GM12878 (cell line): ENCODE measurements around the gene SLC6A15. TPM values are rescaled to one million over a fixed set of nuclear protein-coding genes. Genes with fewer than 3 reads are reported as not detected.

Source experiments
- ATAC-seq: fragments of 200-7000 bp; cut with Tn5 transposase; 3 replicates; pipeline ENCODE4 v1.9.1; 2020; ENCODE audit warnings: mild to moderate bottlenecking, moderate library complexity
- BruUV-seq: library from RNA; stranded (reverse); fragments of 400-500 nt; replicated peaks from 2 replicates; lab custom pipeline; 2021; lab: Mats Ljungman, UMichigan
- CTCF ChIA-PET: fragments of 300-600 bp; sonication (Branson Sonifier 250); formaldehyde crosslinking; extraction: SDS; loops from one replicate; lab custom pipeline; 2021; ENCODE audit warnings: inconsistent platforms; lab: Yijun Ruan, JAX
- POLR2A ChIA-PET: fragments of 350-600 bp; formaldehyde crosslinking; extraction: SDS; loops from one replicate; lab custom pipeline; 2021; ENCODE audit warnings: inconsistent platforms; lab: Charles Lee
- RAD21 ChIA-PET: fragments of 300-600 bp; sonication (Branson Sonifier 250); formaldehyde crosslinking; loops from one replicate; lab custom pipeline; 2023; ENCODE audit warnings: antibody characterized with exemption; ENCODE audit not compliant: unreplicated experiment; lab: Charles Lee
- SMC1A ChIA-PET: fragments of 300-600 bp; sonication (Branson Sonifier 250); formaldehyde crosslinking; loops from one replicate; lab custom pipeline; 2023; ENCODE audit not compliant: unreplicated experiment, uncharacterized antibody; lab: Charles Lee
- DNase-seq: peaks from one replicate; pipeline ENCODE4 v3.0.0-alpha.2; 2011; ENCODE audit warnings: low read depth, low spot score
- FAIRE-seq: peaks from 3 replicates; lab custom pipeline; 2011; peaks lifted over from hg19 to GRCh38; lab: Jason Lieb, UNC
- H2AFZ ChIP-seq: 2 replicates; pipeline ENCODE4 v1.6.0; 2011; ENCODE audit warnings: low read depth, low read length, control low read depth; ENCODE audit not compliant: control insufficient read depth
- H3K27ac ChIP-seq: 2 replicates; pipeline ENCODE4 v1.5.1; 2011; ENCODE audit warnings: control low read depth; ENCODE audit not compliant: control insufficient read depth, insufficient read depth
- H3K27me3 ChIP-seq, 2 experiments: replicated peaks in 1 of 2; 2 replicates each; pipeline versions ENCODE4 v1.6.0 to v1.6.1; 2011; ENCODE audit warnings: low read length in 1 of 2; ENCODE audit not compliant: control insufficient read depth in 2 of 2, insufficient read depth in 2 of 2
- H3K36me3 ChIP-seq, 2 experiments: 2 replicates each; pipeline ENCODE4 v1.5.1; 2011; ENCODE audit warnings: low read length in 1 of 2; ENCODE audit not compliant: control insufficient read depth in 2 of 2, insufficient read depth in 2 of 2
- H3K4me1 ChIP-seq: 2 replicates; pipeline ENCODE4 v1.6.1; 2011; ENCODE audit warnings: mild to moderate bottlenecking, low read length, moderate library complexity, mixed read lengths; ENCODE audit not compliant: control insufficient read depth, insufficient read depth
- H3K4me2 ChIP-seq: 2 replicates; pipeline ENCODE4 v1.6.0; 2011; ENCODE audit warnings: control low read depth; ENCODE audit not compliant: control insufficient read depth, insufficient read depth
- H3K4me3 ChIP-seq: fragments of 200-600 bp; sonication (generic); 2 replicates; pipeline ENCODE4 v1.5.1; 2016
- H3K79me2 ChIP-seq: 2 replicates; pipeline ENCODE4 v1.6.0; 2011; ENCODE audit warnings: low read length; ENCODE audit not compliant: control insufficient read depth, insufficient read depth
- H3K9ac ChIP-seq: 2 replicates; pipeline ENCODE4 v1.8.0; 2011; ENCODE audit warnings: low read length, control low read depth, mixed read lengths; ENCODE audit not compliant: control insufficient read depth, insufficient read depth
- H3K9me3 ChIP-seq: replicated peaks from 3 replicates; pipeline ENCODE4 v1.5.1; 2011; ENCODE audit warnings: mild to moderate bottlenecking, low read length; ENCODE audit not compliant: control insufficient read depth, insufficient read depth
- H4K20me1 ChIP-seq: 2 replicates; pipeline ENCODE4 v1.6.0; 2011; ENCODE audit not compliant: control insufficient read depth, insufficient read depth
- DPF2 ChIP-seq: fragments of 450-650 bp; IDR thresholded peaks from 2 replicates; pipeline ENCODE4 v1.6.1; 2017; ENCODE audit warnings: mild to moderate bottlenecking
- JUND ChIP-seq: IDR thresholded peaks from 2 replicates; pipeline ENCODE4 v1.6.1; 2012; ENCODE audit warnings: low read depth, mild to moderate bottlenecking, low read length, improper control_type of control experiment, moderate library complexity
- TCF7 ChIP-seq: IDR thresholded peaks from 2 replicates; pipeline ENCODE4 v1.6.1; 2014; ENCODE audit warnings: antibody characterized with exemption, borderline replicate concordance
- WRNIP1 ChIP-seq: IDR thresholded peaks from 2 replicates; pipeline ENCODE4 v1.6.1; 2011; ENCODE audit warnings: low read depth, low read length, improper control_type of control experiment, borderline replicate concordance
- WGBS: methylation state at CpG from one replicate; pipeline ENCODE4 v1.1.6; 2016; ENCODE audit warnings: low lambda C conversion rate; ENCODE audit not compliant: insufficient replicate concordance, insufficient coverage; ENCODE audit errors: missing lambda C conversion rate; 5-methylcytosine and 5-hydroxymethylcytosine counted together
- in situ Hi-C: fragments of 300-500 bp; cut with MboI; formaldehyde crosslinking; loops from 9 replicates; pipeline ENCODE4 v1.14.3; 2018; ENCODE audit warnings: mixed read lengths
- intact Hi-C: fragments of 100-400 bp; cut with micrococcal nuclease; formaldehyde crosslinking; loops from one replicate; pipeline ENCODE4 v1.14.2; 2022; ENCODE audit not compliant: unreplicated experiment
- polyA plus RNA-seq, 11 experiments: library from polyadenylated mRNA; depleted of rRNA in 4 of 11; unstranded in 6 of 11; stranded (reverse) in 5 of 11; fragments of >200 nt; fragmentation: Nextera tagmentation in 4 of 11; fragmentation: Illumina TruSeq in 1 of 11; extraction: Ambion mirVana in 4 of 11; extraction: Trizol in 1 of 11; gene quantifications; 1 replicate in 1 of 11; 2 replicates in 10 of 11; pipeline versions ENCODE4 v1.2.1 to v1.2.3, GENCODE V29; 2011 to 2016; ENCODE audit warnings: inconsistent platforms in 2 of 11, missing spikeins in 2 of 11, low read depth in 1 of 11
- total RNA-seq, 4 experiments: library from RNA; depleted of rRNA in 3 of 4; stranded (reverse); fragments of >200 nt in 3 of 4; fragmentation: Illumina TruSeq in 1 of 4; extraction: Trizol in 1 of 4; gene quantifications; 2 replicates each; pipeline versions ENCODE4 v1.2.1 to v1.2.3, GENCODE V29; 2013 to 2021
- TF ChIP-seq, protein P1 (sequence below): fragments of 450-650 bp; IDR thresholded peaks from 2 replicates; pipeline ENCODE4 v1.6.1; 2017; ENCODE audit warnings: antibody characterized with exemption, mild to moderate bottlenecking, moderate library complexity
- TF ChIP-seq, protein P2 (sequence below): fragments of 450-650 bp; IDR thresholded peaks from 2 replicates; pipeline ENCODE4 v1.6.1; 2014; ENCODE audit warnings: mild to moderate bottlenecking
- TF ChIP-seq, protein P3 (sequence below): fragments of 450-650 bp; IDR thresholded peaks from 2 replicates; pipeline ENCODE4 v1.6.1; 2017; ENCODE audit warnings: mild to moderate bottlenecking, low read depth, inconsistent platforms; ENCODE audit not compliant: poor library complexity, severe bottlenecking
- TF ChIP-seq, protein P4 (sequence below): IDR thresholded peaks from 2 replicates; pipeline ENCODE4 v1.6.1; 2011; ENCODE audit warnings: mild to moderate bottlenecking, low read depth, low read length, moderate library complexity; ENCODE audit not compliant: insufficient replicate concordance

The SLC6A15 gene
- total and polyA plus RNA-seq, 10 of the 15 experiments (the other 5 are each of a cell fraction or from before 2014, with no cell fraction given): 0.04 TPM; not detected in 9

DNA sequence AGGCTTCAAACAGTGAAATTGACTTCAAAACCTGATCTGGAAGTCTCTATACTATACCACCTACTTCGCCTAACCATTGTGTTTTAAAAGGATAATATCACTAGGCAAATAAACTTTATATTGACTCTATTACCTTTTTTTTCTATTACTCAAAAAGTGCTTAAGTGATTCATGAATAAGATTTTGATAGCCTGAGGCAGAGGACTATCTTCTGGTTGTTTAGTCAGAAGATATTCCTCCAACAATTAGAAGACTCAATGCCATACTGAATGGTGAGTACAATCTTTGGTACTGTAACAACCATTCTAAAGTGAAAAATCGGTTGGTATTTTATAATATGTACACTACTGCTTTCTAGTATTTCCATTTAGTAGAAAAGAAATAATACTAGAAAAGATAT is 22.8 kb downstream of the SLC6A15 start:
- Histone ChIP-seq H3K4me1 (no peaks in the 10 kb centered on the region), H4K20me1 (no peaks in the 10 kb centered on the region), H3K36me3 (no peaks in the 10 kb centered on the region), H3K9ac (no peak overlapping the region), H3K79me2 (no peaks in the 10 kb centered on the region), H3K9me3 (no peaks in the 10 kb centered on the region), H3K27ac (no peak overlapping the region), H3K4me3 (no peak overlapping the region), H3K4me2 (no peak overlapping the region), H3K27me3 (no peaks in the 10 kb centered on the region), H2AFZ (no peak overlapping the region)
- ChIA-PET CTCF (no interaction called here), SMC1A (no interaction called here), RAD21 (no interaction called here), POLR2A (no interaction called here)
- in situ Hi-C loops: no loop called here
- ATAC-seq (no peak), FAIRE-seq (no peak), DNase-seq (no peak)
- no TSS peak for BruUV-seq
- 4% methylated on average over 2 of the region's 2 CpGs for WGBS
- no peak for TF ChIP-seq TCF7
- TF ChIP-seq, protein P1, sequence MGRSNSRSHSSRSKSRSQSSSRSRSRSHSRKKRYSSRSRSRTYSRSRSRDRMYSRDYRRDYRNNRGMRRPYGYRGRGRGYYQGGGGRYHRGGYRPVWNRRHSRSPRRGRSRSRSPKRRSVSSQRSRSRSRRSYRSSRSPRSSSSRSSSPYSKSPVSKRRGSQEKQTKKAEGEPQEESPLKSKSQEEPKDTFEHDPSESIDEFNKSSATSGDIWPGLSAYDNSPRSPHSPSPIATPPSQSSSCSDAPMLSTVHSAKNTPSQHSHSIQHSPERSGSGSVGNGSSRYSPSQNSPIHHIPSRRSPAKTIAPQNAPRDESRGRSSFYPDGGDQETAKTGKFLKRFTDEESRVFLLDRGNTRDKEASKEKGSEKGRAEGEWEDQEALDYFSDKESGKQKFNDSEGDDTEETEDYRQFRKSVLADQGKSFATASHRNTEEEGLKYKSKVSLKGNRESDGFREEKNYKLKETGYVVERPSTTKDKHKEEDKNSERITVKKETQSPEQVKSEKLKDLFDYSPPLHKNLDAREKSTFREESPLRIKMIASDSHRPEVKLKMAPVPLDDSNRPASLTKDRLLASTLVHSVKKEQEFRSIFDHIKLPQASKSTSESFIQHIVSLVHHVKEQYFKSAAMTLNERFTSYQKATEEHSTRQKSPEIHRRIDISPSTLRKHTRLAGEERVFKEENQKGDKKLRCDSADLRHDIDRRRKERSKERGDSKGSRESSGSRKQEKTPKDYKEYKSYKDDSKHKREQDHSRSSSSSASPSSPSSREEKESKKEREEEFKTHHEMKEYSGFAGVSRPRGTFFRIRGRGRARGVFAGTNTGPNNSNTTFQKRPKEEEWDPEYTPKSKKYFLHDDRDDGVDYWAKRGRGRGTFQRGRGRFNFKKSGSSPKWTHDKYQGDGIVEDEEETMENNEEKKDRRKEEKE: no peak
- intact Hi-C loops: no loop called here

DNA sequence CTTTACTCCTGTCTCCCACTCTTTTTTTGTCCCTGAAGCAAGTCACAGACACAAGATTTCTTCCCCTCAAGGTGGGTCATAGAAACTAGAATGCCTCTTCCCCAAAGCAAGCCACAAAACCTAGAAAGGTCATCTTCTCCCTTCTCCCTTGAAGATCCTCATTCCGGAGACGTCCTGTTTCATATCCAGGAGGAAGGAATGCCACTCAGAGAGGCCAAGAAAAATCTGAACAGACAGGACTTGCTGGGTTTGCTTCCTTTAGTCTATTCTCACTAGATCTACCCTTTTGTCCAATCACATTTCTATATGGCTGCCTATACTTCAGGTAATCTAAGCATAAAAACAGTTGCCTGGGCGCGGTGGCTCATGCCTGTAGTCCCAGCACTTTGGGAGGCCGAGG is 23.7 kb downstream of the SLC6A15 start:
- CTCF ChIA-PET: no interaction called here
- in situ Hi-C loops (no loop called here), intact Hi-C loops (no loop called here)
- H2AFZ ChIP-seq: no peak overlapping the region
- H3K4me2 ChIP-seq: no peak overlapping the region
- no peaks in the 10 kb centered on the region for H3K27me3 ChIP-seq
- no peaks in the 10 kb centered on the region for H3K36me3 ChIP-seq
- no peak overlapping the region for H3K27ac ChIP-seq
- WGBS: 69% methylated on average over 5 of the region's 5 CpGs
- H3K79me2 ChIP-seq: no peaks in the 10 kb centered on the region
- H3K4me1 ChIP-seq: no peaks in the 10 kb centered on the region
- H3K9me3 ChIP-seq: no peaks in the 10 kb centered on the region
- DNase-seq: no peak
- no peaks in the 10 kb centered on the region for H4K20me1 ChIP-seq
- FAIRE-seq: no peak
- RAD21 ChIA-PET: no interaction called here
- TF ChIP-seq DPF2 (no peak), JUND (no peak), WRNIP1 (no peak)
- TF ChIP-seq, protein P2, sequence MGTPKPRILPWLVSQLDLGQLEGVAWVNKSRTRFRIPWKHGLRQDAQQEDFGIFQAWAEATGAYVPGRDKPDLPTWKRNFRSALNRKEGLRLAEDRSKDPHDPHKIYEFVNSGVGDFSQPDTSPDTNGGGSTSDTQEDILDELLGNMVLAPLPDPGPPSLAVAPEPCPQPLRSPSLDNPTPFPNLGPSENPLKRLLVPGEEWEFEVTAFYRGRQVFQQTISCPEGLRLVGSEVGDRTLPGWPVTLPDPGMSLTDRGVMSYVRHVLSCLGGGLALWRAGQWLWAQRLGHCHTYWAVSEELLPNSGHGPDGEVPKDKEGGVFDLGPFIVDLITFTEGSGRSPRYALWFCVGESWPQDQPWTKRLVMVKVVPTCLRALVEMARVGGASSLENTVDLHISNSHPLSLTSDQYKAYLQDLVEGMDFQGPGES: no peak
- TF ChIP-seq, protein P3, sequence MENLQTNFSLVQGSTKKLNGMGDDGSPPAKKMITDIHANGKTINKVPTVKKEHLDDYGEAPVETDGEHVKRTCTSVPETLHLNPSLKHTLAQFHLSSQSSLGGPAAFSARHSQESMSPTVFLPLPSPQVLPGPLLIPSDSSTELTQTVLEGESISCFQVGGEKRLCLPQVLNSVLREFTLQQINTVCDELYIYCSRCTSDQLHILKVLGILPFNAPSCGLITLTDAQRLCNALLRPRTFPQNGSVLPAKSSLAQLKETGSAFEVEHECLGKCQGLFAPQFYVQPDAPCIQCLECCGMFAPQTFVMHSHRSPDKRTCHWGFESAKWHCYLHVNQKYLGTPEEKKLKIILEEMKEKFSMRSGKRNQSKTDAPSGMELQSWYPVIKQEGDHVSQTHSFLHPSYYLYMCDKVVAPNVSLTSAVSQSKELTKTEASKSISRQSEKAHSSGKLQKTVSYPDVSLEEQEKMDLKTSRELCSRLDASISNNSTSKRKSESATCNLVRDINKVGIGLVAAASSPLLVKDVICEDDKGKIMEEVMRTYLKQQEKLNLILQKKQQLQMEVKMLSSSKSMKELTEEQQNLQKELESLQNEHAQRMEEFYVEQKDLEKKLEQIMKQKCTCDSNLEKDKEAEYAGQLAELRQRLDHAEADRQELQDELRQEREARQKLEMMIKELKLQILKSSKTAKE: no peak
- TF ChIP-seq, protein P4, sequence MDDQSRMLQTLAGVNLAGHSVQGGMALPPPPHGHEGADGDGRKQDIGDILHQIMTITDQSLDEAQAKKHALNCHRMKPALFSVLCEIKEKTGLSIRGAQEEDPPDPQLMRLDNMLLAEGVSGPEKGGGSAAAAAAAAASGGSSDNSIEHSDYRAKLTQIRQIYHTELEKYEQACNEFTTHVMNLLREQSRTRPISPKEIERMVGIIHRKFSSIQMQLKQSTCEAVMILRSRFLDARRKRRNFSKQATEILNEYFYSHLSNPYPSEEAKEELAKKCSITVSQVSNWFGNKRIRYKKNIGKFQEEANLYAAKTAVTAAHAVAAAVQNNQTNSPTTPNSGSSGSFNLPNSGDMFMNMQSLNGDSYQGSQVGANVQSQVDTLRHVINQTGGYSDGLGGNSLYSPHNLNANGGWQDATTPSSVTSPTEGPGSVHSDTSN: no peak
- H3K9ac ChIP-seq: no peak overlapping the region
- no TSS peak for BruUV-seq
- SMC1A ChIA-PET: no interaction called here
- H3K4me3 ChIP-seq: no peak overlapping the region
- POLR2A ChIA-PET: no interaction called here
- ATAC-seq: no peak
